GM21390 (cell line): ENCODE results near the gene EIF4G3.
"Not testable (repeated sequence)": the region's sequence is repeated elsewhere in the genome, so short reads cannot be mapped to it uniquely, and the experiment has no call there.

Experiments
- ATAC-seq: cut with Tn5 transposase; IDR thresholded peaks from one replicate; pipeline ENCODE4 v1.9.1; 2021; ENCODE audit not compliant: unreplicated experiment

The EIF4G3 gene

GRCh38 chr1:21189421-21189820 is 12.7 kb upstream of the EIF4G3 start:
- ATAC-seq, result no peak

- ATAC-seq, result no peak
These were observed 11.5 kb upstream of the EIF4G3 start for GRCh38 chr1:21188235-21188634.

- ATAC-seq, result no peak
These were observed 8.6 kb upstream of the EIF4G3 start for GRCh38 chr1:21185221-21185731.

- ATAC-seq, result no peak
These were observed 7.6 kb upstream of the EIF4G3 start for GRCh38 chr1:21184276-21184675.

GRCh38 chr1:21182181-21182731 is 5.6 kb upstream of the EIF4G3 start:
- ATAC-seq, result no peak

- not testable (repeated sequence) for ATAC-seq
These were observed 1.6 kb upstream of the EIF4G3 start for GRCh38 chr1:21178271-21178670.

GRCh38 chr1:21175670-21176581 is 771 bp downstream of the EIF4G3 start:
- peak; percentile 20 for ATAC-seq

GRCh38 chr1:21175324-21175669 is 1.4 kb downstream of the EIF4G3 start:
- ATAC-seq, result no peak

GRCh38 chr1:21174654-21175323 is 1.9 kb downstream of the EIF4G3 start:
- no peak for ATAC-seq

- no peak for ATAC-seq
These were observed 2.5 kb downstream of the EIF4G3 start for GRCh38 chr1:21174230-21174629.

- ATAC-seq, result not testable (repeated sequence)
These were observed 3.6 kb downstream of the EIF4G3 start for GRCh38 chr1:21173096-21173495.

- not testable (repeated sequence) for ATAC-seq
These were observed 5.9 kb downstream of the EIF4G3 start for GRCh38 chr1:21170837-21171236.

- no peak for ATAC-seq
These were observed 8.3 kb downstream of the EIF4G3 start for GRCh38 chr1:21168444-21168843.

GRCh38 chr1:21165646-21166045 is 11.1 kb downstream of the EIF4G3 start:
- ATAC-seq, result no peak

- no peak for ATAC-seq
These were observed 11.6 kb downstream of the EIF4G3 start for GRCh38 chr1:21165076-21165475.

GRCh38 chr1:21164266-21164665 is 12.4 kb downstream of the EIF4G3 start:
- ATAC-seq, result no peak

- ATAC-seq, result no peak
These were observed 13.8 kb downstream of the EIF4G3 start for GRCh38 chr1:21162740-21163464.

- no peak for ATAC-seq
These were observed 14.9 kb downstream of the EIF4G3 start for GRCh38 chr1:21161842-21162241.

GRCh38 chr1:21160263-21160796 is 16.4 kb downstream of the EIF4G3 start:
- no peak for ATAC-seq

- no peak for ATAC-seq
These were observed 18.8 kb downstream of the EIF4G3 start for GRCh38 chr1:21157868-21158267.

- ATAC-seq, result no peak
These were observed 19.6 kb downstream of the EIF4G3 start for GRCh38 chr1:21157054-21157453.
